HCT116 (cell line): ENCODE measurements around the gene MND1. TPM values are rescaled to one million over a fixed set of nuclear protein-coding genes. Genes with fewer than 3 reads are reported as not detected.

Source experiments
- ATAC-seq: fragments of 200-7000 bp; cut with Tn5 transposase; 2 replicates; pipeline ENCODE4 v1.9.1; 2020; ENCODE audit warnings: mild to moderate bottlenecking, moderate library complexity
- BruUV-seq: library from RNA; stranded (reverse); fragments of 400-500 nt; replicated peaks from 2 replicates; lab custom pipeline; 2021; lab: Mats Ljungman, UMichigan
- CTCF ChIA-PET: fragments of 300-600 bp; sonication (Branson Sonifier 250); formaldehyde crosslinking; loops from one replicate; lab custom pipeline; 2021; ENCODE audit warnings: antibody characterized with exemption; lab: Charles Lee
- POLR2A ChIA-PET: fragments of 300-600, 350-600 bp; sonication (Branson Sonifier 250); formaldehyde crosslinking; loops from one replicate; lab custom pipeline; 2021; ENCODE audit warnings: antibody characterized with exemption; lab: Charles Lee
- RAD21 ChIA-PET, 2 experiments: fragments of 300-600 bp; sonication (Branson Sonifier 250); formaldehyde crosslinking; loops; one replicate each; lab custom pipeline; 2023; ENCODE audit warnings: low total read pairs in 2 of 2; ENCODE audit not compliant: uncharacterized antibody in 2 of 2, unreplicated experiment in 2 of 2, low non-redundant PET in 1 of 2; lab: Charles Lee
- DNase-seq: peaks from one replicate; pipeline ENCODE4 v3.0.0-alpha.2; 2010; ENCODE audit warnings: low read depth, low spot score
- H2AFZ ChIP-seq: fragments of 200-600 bp; shearing (Covaris generic), sonication (generic); 2 replicates; pipeline ENCODE4 v1.6.1; 2017; ENCODE audit warnings: low read depth, mixed run types, mixed read lengths, antibody characterized with exemption, low read length; ENCODE audit not compliant: poor library complexity, severe bottlenecking
- H3K27ac ChIP-seq: 2 replicates; pipeline ENCODE4 v1.5.1; 2012; ENCODE audit warnings: low read depth, low read length
- H3K27me3 ChIP-seq: fragments of 200-600 bp; sonication (generic); 2 replicates; pipeline ENCODE4 v1.6.1; 2016; ENCODE audit warnings: mixed run types, low read length, mixed read lengths; ENCODE audit not compliant: insufficient read depth
- H3K36me3 ChIP-seq, 2 experiments: fragments of 200-500 bp in 1 of 2; fragments of 200-600 bp in 1 of 2; sonication (Bioruptor generic) in 1 of 2; sonication (generic) in 1 of 2; 2 replicates each; pipeline versions ENCODE4 v1.5.1 to v1.6.1; 2014 to 2016; ENCODE audit warnings: low read length in 2 of 2, inconsistent platforms in 1 of 2, mixed read lengths in 1 of 2, mixed run types in 1 of 2; ENCODE audit not compliant: insufficient read depth in 2 of 2, control insufficient read depth in 1 of 2
- H3K4me1 ChIP-seq, 2 experiments: fragments of 200-600 bp in 1 of 2; sonication (generic) in 1 of 2; 2 replicates each; pipeline versions ENCODE4 v1.5.1 to v1.6.1; 2012 to 2017; ENCODE audit warnings: low read length in 2 of 2, inconsistent platforms in 1 of 2, mild to moderate bottlenecking in 1 of 2, mixed read lengths in 1 of 2, mixed run types in 1 of 2, moderate library complexity in 1 of 2; ENCODE audit not compliant: insufficient read depth in 2 of 2, control insufficient read depth in 1 of 2
- H3K4me2 ChIP-seq: fragments of 200-600 bp; sonication (generic); 2 replicates; pipeline ENCODE4 v1.6.1; 2017; ENCODE audit warnings: mixed run types, low read length, mixed read lengths
- H3K4me3 ChIP-seq, 2 experiments: fragments of 200-600 bp in 1 of 2; sonication (generic) in 1 of 2; replicated peaks in 1 of 2; 2 replicates each; pipeline ENCODE4 v1.5.1; 2011 to 2016; ENCODE audit warnings: low read length in 2 of 2, control low read depth in 1 of 2, low read depth in 1 of 2, mild to moderate bottlenecking in 1 of 2, mixed read lengths in 1 of 2, mixed run types in 1 of 2
- H3K79me2 ChIP-seq: fragments of 200-600 bp; sonication (generic); 2 replicates; pipeline ENCODE4 v1.6.1; 2017; ENCODE audit warnings: mild to moderate bottlenecking, mixed run types, low read length, moderate library complexity, mixed read lengths; ENCODE audit not compliant: insufficient read depth
- H3K9ac ChIP-seq: fragments of 200-600 bp; sonication (generic); 2 replicates; pipeline ENCODE4 v1.6.1; 2016; ENCODE audit warnings: low read length, mixed read lengths
- H3K9me2 ChIP-seq: fragments of 200-600 bp; sonication (generic), shearing (Covaris generic); 2 replicates; pipeline ENCODE4 v1.6.1; 2017; ENCODE audit warnings: mixed run types, mild to moderate bottlenecking, moderate library complexity; ENCODE audit not compliant: insufficient read depth
- H3K9me3 ChIP-seq, 2 experiments: fragments of 200-500 bp in 1 of 2; fragments of 200-600 bp in 1 of 2; sonication (Bioruptor generic) in 1 of 2; sonication (generic) in 1 of 2; 2 replicates each; pipeline ENCODE4 v1.6.1; 2014 to 2017; ENCODE audit warnings: low read length in 2 of 2, mixed read lengths in 2 of 2, inconsistent platforms in 1 of 2, low read depth in 1 of 2, mild to moderate bottlenecking in 1 of 2, mixed run types in 1 of 2, moderate library complexity in 1 of 2; ENCODE audit not compliant: control insufficient read depth in 1 of 2, insufficient read depth in 1 of 2
- H4K20me1 ChIP-seq: fragments of 200-600 bp; sonication (generic), shearing (Covaris generic); 2 replicates; pipeline ENCODE4 v1.6.1; 2017; ENCODE audit warnings: mixed run types, mild to moderate bottlenecking, moderate library complexity; ENCODE audit not compliant: insufficient read depth
- EZH2 ChIP-seq: fragments of 200-600 bp; sonication (generic); IDR thresholded peaks from 2 replicates; pipeline ENCODE4 v1.6.1; 2017; ENCODE audit warnings: antibody characterized with exemption, mixed run types
- FOSL1 ChIP-seq: IDR thresholded peaks from 2 replicates; pipeline ENCODE4 v1.6.1; 2012; ENCODE audit warnings: low read depth
- POLR2A ChIP-seq: IDR thresholded peaks from 2 replicates; pipeline ENCODE4 v1.7.0; 2011; ENCODE audit warnings: borderline replicate concordance; ENCODE audit not compliant: insufficient read depth, insufficient read length; ENCODE audit errors: extremely low read depth
- intact Hi-C: fragments of 100-400 bp; cut with micrococcal nuclease; formaldehyde crosslinking; loops from 2 replicates; pipeline ENCODE4 v1.10.0; 2022
- total RNA-seq: library from RNA; stranded (reverse); gene quantifications from one replicate; pipeline ENCODE4 v1.2.1, GENCODE V29; 2021; ENCODE audit not compliant: unreplicated experiment
- TF ChIP-seq, protein P1 (sequence below): IDR thresholded peaks from 2 replicates; pipeline ENCODE4 v1.6.1; 2012
- TF ChIP-seq, protein P2 (sequence below): IDR thresholded peaks from 2 replicates; pipeline ENCODE4 v1.6.1; 2012

Gene MND1
- total RNA-seq, 1 experiment from 2014 or later = 29.9 TPM

DNA sequence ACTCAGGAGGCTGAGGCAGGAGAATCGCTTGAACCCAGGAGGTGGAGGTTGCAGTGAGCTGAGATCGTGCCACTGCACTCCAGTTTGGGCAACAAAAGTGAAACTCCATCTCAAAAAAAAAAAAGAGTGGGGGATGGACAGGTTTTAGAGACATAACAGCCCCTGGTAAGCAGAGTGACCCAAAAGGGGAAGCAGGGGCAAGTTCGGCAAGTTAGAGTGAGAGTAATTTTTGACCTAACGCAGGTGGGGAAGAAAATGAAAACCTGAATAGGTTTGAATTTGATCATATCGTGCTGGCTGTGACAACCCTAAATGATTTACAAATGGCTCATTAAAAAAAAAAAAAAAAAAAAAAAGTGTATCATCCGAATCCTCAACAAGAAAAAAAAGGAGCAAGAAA is 96.0 kb downstream of the MND1 start:
- ATAC-seq = no peak

DNA sequence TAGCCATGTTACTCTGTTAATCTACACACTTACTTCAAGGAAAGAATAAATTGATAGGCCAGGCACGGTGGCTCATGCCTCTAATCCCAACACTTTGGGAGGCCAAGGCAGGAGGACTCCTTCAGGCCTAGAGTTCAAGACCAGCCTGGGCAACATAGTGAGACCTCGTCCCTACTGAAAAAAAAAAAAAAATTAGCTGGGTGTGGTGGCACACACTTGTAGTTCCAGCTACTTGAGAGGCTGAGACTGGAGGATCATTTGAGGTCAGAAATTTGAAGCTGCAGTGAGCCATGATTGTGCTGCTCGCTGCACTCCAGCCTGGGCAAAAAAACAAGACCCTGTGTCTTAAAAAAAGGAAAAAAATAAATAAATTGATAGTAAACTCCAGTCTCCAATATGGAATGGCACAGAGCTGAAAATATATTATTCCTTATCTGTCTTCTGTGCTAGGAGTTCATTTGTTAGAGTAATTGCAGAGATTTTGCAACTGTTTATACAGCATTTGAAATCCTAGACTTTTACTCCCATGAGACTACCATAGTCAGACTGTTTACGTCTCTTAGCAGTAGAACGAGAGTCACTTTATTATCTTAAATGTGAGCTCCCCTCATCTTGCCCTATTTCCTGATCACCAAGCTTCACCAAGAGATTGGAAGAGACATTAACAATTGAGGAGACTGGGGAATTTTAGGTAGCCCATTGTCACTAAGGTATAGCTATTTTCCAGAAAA is 102.9 kb downstream of the MND1 start:
- CTCF ChIA-PET = no interaction called here
- no peaks in the 10 kb centered on the region for H4K20me1 ChIP-seq
- TF ChIP-seq, protein P1, sequence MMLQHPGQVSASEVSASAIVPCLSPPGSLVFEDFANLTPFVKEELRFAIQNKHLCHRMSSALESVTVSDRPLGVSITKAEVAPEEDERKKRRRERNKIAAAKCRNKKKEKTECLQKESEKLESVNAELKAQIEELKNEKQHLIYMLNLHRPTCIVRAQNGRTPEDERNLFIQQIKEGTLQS = no peak
- TF ChIP-seq FOSL1 (no peak), POLR2A (no peak), EZH2 (no peak)
- TF ChIP-seq, protein P2, sequence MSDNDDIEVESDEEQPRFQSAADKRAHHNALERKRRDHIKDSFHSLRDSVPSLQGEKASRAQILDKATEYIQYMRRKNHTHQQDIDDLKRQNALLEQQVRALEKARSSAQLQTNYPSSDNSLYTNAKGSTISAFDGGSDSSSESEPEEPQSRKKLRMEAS = no peak
- TF ChIP-seq, all 23 proteins: peak for 0
- POLR2A ChIA-PET = no interaction called here
- no TSS peak for BruUV-seq
- Histone ChIP-seq H3K9ac (no peak overlapping the region), H3K4me1 (peaks cover 13 to 23% of the 10 kb centered on the region in 2 experiments), H3K4me2 (no peak overlapping the region), H3K4me3 (no peak overlapping the region), H3K9me3 (no peaks in the 10 kb centered on the region), H3K27ac (no peak overlapping the region), H3K27me3 (no peaks in the 10 kb centered on the region), H2AFZ (no peak overlapping the region), H3K79me2 (no peaks in the 10 kb centered on the region), H3K36me3 (no peaks in the 10 kb centered on the region), H3K9me2 (no peaks in the 10 kb centered on the region)
- DNase-seq (no peak), ATAC-seq (no peak)
- RAD21 ChIA-PET = no interaction called here
- intact Hi-C loops = no loop called here

More for the DNA sequence above, 96.0 kb downstream of the MND1 start:
- POLR2A ChIA-PET = no interaction called here
- Histone ChIP-seq H3K27me3 (no peaks in the 10 kb centered on the region), H3K9ac (no peak overlapping the region), H3K4me3 (no peak overlapping the region), H3K36me3 (no peaks in the 10 kb centered on the region), H3K79me2 (no peaks in the 10 kb centered on the region), H3K4me1 (peaks cover 0 to 3% of the 10 kb centered on the region in 2 experiments; a peak in 1 of 4 replicates), H4K20me1 (no peaks in the 10 kb centered on the region), H3K27ac (no peak overlapping the region), H3K9me2 (no peaks in the 10 kb centered on the region), H3K9me3 (no peaks in the 10 kb centered on the region), H3K4me2 (no peak overlapping the region), H2AFZ (no peak overlapping the region)
- no peak for DNase-seq
- BruUV-seq = no TSS peak
- no peak for TF ChIP-seq EZH2
- TF ChIP-seq, protein P2 = no peak
- intact Hi-C loops = no loop called here
- CTCF ChIA-PET = no interaction called here
- RAD21 ChIA-PET = no interaction called here
